ENCODE measurements around the gene ANAPC15.

ANAPC15 gene

DNA sequence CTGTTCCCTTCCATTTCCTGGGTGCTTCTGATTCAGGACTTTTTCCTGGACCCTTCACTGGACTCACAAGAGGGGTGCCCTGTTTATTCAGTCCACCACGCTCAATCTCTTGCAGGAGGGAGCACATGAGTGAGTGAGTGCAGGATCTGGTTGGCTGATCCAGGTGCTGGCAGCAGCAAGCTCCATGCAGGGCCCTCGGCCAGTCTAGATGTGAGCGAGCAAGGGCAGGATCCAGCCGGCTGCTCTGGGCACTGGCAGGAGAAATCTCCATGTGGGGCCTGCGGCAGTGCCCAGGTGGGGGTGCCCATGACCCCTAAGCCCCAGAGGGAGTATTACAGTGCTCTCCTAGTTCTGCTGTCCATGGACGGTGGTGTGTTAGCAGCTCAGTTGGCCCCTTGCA lies 11.6 kb upstream of the ANAPC15 start:
- DNase-seq: no peak

- DNase-seq: no peak
Measured at GRCh38 chr11:72123117-72123653, 10.7 kb upstream of the ANAPC15 start.

GRCh38 chr11:72122607-72123006 lies 10.1 kb upstream of the ANAPC15 start:
- DNase-seq: no peak

GRCh38 chr11:72120930-72121329 lies 8.4 kb upstream of the ANAPC15 start:
- no peak for DNase-seq

DNA sequence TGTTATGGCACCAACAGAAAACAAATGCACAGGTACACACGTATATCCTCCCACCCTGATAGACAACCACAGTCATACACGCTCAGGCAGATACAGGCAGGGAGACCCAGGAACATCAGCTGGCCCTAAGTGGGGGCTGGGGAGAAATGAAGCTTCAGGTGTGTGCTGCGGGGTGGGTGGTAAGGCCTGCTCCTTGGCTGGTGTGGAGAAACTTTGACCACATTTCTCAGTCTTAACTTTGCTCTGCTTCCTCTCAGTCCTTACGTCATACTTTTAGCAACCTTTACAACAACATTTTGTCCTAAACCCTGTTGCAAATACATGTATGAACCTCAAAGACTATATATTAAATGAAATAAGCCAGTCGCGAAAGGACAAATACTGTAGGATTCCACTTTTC lies 6.7 kb upstream of the ANAPC15 start:
- DNase-seq: peak; percentile 72 to 78

DNA sequence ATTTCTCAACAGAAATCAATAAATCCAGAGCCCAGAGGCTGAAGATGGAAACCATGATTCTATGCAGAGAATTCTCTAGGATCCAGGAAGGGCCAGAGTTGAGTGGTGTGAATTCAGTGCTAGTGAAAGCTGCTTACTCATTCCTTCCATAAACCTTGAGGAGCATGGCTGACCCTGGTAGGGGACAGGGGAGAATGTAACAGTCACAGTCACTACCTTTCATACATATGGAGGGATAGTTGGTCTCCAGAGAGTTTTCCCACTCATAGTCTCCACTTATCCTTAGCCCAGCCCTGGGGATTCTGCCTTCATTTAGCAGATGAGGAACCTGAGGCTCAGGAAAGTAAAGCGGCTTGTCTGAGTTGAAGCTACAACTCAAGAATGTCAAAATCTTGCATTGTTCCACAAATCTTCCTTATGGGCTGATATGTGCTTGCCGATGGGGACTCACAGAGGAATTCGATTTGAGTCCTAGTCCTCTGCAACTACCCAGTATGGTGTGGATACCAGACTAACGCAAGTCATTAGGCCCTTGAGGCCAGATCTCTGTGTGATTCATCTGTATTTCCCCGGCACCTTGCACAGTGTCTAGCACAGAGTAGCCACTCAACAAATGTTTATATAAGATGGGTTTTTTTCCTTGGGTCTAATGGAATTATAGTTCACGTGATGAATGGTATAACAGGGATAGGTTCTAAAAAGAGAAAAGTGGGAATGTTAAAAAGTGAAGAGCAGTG lies 3.7 kb upstream of the ANAPC15 start:
- DNase-seq: no peak

- no peak for DNase-seq
Measured at GRCh38 chr11:72114570-72114969, 2.1 kb upstream of the ANAPC15 start.

- DNase-seq: no peak
Measured at GRCh38 chr11:72112978-72113808, 698 bp upstream of the ANAPC15 start.

- no peak for DNase-seq
Measured at GRCh38 chr11:72111300-72112142, 974 bp downstream of the ANAPC15 start.

- DNase-seq: no peak
Measured at GRCh38 chr11:72105888-72106287, 6.6 kb downstream of the ANAPC15 start, which contains the start of gene TOMT. Gene TOMT, plus strand, starts transcription at chr11:72105924. Its CDS starts 28 bp downstream, at chr11:72105952.

DNA sequence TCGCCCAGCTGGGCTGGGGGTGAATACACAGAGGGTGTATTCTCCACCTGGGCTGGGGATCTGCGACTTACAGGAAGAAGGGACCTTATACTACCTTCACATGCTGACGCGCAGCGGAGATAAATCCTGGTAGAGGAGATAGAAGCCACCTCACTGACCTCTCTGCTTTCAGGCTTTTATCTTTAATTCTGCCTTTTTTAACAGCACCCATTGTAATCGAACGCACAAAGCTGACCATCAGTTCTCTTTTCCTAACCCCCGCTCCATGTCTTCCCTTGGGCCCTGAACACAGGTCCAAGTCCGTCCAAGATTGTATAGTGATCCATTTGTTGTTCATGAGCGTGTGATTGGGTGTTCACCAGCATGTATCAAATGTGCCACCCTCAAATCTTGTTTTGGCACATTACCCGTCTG lies 8.7 kb downstream of the ANAPC15 start:
- DNase-seq: no peak

- peak; percentile 96 to 98 for DNase-seq
Measured at GRCh38 chr11:72102946-72103753, 9.3 kb downstream of the ANAPC15 start, which contains the start of gene LAMTOR1. Gene LAMTOR1, minus strand, starts transcription at chr11:72103297. Its CDS starts 73 bp downstream, at chr11:72103224.

DNA sequence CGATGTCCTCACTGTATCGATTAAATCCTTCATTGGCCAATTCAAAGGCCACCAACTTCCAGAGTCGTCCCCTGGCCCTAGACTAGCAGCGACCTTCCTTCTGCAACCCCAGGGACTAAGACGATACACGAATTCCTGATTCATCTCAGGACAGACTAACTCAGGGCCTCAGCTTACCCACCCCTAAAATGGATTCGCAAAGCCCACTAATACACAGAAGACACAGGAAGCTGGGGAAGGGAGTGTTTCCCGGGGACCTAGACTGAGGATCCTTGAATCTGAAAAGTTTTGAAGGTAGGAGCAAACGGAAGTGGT lies 9.9 kb downstream of the ANAPC15 start:
- no peak for DNase-seq

DNA sequence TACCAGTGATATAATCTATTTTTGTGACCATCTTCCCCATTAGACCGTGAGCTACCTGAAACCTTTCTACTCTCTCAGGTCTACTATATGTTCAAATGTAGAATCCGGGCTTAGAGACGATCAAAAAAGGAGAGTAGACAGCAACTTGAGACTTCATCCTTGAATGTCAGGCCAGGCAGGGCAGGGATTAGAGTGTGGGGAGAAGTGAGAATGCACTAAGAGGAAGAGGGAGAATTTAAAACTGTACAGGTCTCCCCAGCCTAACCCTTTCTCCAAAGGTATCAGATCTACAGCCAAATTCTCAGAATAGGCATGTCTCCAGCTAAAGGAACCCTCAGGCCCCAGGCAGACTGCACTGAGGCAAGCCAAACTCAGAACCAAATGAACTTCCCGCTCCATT lies 10.3 kb downstream of the ANAPC15 start:
- no peak for DNase-seq

DNA sequence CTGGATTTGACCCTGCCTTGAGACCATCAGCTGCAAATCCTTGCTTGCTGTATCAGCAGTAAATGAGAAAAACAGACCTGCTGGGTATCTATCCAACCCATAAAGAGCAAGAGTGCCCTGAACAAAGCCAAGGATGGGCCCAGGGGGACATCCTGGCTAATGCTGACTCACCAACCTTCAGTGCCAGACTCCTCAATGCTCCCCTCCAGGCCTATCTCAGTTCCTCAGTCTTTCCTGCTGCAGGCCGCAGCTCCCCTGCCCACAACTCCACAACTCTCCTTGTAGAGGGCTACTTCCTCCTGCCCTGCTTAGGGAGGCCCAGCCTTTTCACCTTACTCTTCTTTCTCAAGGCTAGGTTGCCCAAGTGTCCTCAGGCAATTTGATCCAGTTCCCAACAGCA lies 12.0 kb downstream of the ANAPC15 start:
- DNase-seq: peak; percentile 94 to 96

- DNase-seq: no peak
Measured at GRCh38 chr11:72100009-72100408, 12.5 kb downstream of the ANAPC15 start.

DNA sequence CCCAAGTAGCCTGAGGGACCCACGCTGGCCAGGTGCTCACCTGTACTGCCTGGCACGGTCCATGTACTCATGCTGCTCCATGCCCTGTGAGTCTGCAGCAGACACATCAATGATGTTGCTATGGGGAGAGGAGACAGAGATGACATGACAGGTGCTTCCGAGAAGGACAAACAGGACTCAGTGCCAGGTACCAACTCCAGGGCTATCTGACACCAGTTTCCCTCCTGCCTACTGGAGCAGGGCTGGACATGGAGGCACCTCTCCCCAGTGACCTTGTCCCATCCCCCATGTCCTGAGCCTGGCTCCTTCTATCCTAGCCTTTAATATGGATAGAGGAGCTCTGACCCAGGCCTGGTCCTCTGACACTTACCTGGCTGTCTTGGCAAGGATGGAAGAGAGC lies 13.8 kb downstream of the ANAPC15 start:
- DNase-seq: no peak

DNA sequence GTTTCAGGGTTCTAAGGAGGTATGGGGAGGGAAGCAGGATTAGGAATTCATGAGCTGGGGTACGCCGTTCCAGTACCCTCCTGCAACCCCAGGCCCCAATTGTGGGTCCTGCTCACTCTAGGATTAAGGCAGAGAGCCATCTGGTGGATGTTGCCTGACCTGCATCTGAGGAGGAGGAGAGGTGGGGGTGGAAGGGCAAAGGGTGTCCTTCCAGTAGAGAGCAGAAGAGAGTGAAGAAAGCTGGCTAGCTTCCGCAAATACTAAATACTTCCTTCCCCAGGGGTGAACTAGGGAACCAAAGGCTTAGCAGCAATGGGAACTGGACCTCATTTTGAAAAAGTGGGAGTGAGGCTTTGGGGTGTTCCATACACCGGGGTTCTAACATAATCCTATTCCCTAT lies 21.2 kb downstream of the ANAPC15 start:
- DNase-seq: peak; percentile 86 to 95

DNA sequence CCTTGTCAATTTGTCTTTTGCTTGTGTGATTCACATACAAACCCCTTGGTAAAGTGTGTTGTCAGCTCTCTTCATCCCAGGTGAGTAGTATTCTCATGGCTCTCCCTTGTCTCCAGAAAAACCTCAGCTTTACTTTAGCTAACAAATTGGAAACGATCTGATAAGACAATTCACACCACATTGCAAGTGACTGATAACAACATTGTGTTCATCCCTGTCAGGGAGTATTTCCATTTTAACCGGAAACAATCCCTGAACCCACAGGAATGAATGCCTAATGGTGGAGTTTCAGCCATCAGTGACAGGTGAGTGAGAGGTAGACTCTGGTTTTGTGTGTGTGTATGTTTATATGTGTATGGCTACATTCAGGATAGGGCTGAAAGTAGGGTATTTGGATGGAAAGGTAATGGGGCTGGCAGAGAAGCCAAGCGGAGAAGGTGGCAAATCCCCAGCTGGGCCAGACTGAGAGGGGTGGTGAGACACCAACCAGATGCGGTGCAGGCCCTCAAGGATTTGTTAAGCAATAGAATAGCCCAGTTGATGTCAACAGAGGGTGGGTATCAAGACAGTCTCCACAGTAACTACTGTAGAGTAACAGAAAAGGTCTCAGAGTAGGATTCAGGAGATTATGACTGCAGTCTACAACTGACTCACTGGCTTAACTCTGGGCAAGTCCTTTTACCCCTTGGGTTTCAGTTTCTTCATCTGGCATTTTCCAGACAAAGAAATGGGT lies 24.3 kb downstream of the ANAPC15 start:
- no peak for DNase-seq

DNA sequence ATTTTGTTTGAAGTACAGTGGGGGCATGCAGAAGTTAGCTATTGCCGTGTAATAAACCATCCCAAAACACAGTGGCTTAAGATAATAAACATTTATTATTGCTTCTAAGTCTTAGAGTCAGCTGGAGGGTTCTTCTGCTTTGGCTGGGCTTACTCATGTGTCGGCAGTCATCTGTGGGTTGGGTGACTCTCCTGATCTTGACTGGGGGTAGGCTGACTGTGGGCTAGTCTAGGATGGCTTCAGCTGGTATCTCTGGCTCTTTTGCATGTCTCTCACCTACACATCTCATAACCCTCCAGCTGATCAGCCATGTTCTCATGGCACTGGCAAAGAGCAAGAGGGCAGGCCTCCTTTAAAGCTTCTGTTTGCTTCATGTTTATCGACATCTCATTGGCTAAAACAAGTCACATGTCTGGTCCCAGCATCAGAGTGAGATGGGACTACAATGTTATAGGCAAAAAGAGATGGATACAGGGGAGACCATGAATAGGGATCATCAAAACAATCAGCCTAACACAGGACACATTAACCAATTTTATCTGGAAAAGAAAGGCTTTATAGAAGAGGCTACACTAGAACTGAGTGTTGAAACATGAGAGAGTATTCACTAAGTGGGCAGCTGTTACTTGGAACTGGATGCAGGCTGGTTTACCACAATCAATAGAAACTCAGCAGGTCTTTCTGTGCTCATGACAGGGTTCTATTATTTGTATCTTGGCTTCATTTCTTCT lies 26.7 kb downstream of the ANAPC15 start:
- no peak for DNase-seq

- DNase-seq: no peak
Measured at GRCh38 chr11:72084965-72085364, 27.5 kb downstream of the ANAPC15 start.
